ENCODE data around the gene REXO5. TPM values are rescaled to one million over a fixed set of nuclear protein-coding genes. Genes with fewer than 3 reads are reported as not detected.

Gene REXO5
- total RNA-seq, 2 donors from 2014 or later: 0.98 to 5.2 TPM

- Histone ChIP-seq H3K36me3 (peaks cover 5% of the 10 kb centered on the region), H3K27me3 (no peaks in the 10 kb centered on the region), H3K4me3 (no peak overlapping the region), H3K27ac (peak overlapping the region; percentile 23 to 92), H3K4me1 (peaks cover 0 to 63% of the 10 kb centered on the region in 2 donors), H3K9me3 (no peaks in the 10 kb centered on the region)
- no peak for DNase-seq (ENCODE audit: low spot score)
- no peak for TF ChIP-seq CTCF (IDR thresholded peaks at IDR 0.05)
Observed at GRCh38 chr16:20853143-20853542, 46.8 kb downstream of the REXO5 start.

GRCh38 chr16:20853981-20854620, 47.8 kb downstream of the REXO5 start:
- Histone ChIP-seq H3K9me3 (no peaks in the 10 kb centered on the region), H3K27ac (peak overlapping the region; percentile 23 to 92), H3K4me1 (peaks cover 0 to 65% of the 10 kb centered on the region in 2 donors), H3K36me3 (peaks cover 7% of the 10 kb centered on the region), H3K27me3 (no peaks in the 10 kb centered on the region), H3K4me3 (no peak overlapping the region)
- TF ChIP-seq CTCF (IDR thresholded peaks at IDR 0.05): no peak
- DNase-seq (ENCODE audit: low spot score): no peak

- Histone ChIP-seq H3K4me1 (peaks cover 0 to 69% of the 10 kb centered on the region in 2 donors), H3K27me3 (no peaks in the 10 kb centered on the region), H3K4me3 (no peak overlapping the region), H3K27ac (no peak overlapping the region), H3K36me3 (peaks cover 15% of the 10 kb centered on the region), H3K9me3 (no peaks in the 10 kb centered on the region)
- TF ChIP-seq CTCF (IDR thresholded peaks at IDR 0.05): no peak
- no peak for DNase-seq (ENCODE audit: low spot score)
Observed at GRCh38 chr16:20854963-20855362, 48.6 kb downstream of the REXO5 start.

- H3K9me3 ChIP-seq: no peaks in the 10 kb centered on the region
- H3K27me3 ChIP-seq: no peaks in the 10 kb centered on the region
- no peak for DNase-seq (ENCODE audit: low spot score)
- no peak overlapping the region for H3K27ac ChIP-seq
- H3K4me3 ChIP-seq: no peak overlapping the region
- peaks cover 0 to 56% of the 10 kb centered on the region in 2 donors for H3K4me1 ChIP-seq
- H3K36me3 ChIP-seq: peaks cover 36% of the 10 kb centered on the region
- TF ChIP-seq CTCF (IDR thresholded peaks at IDR 0.05): no peak
Observed at GRCh38 chr16:20857281-20857680, 51.0 kb downstream of the REXO5 start.

GRCh38 chr16:20859229-20859628, 52.9 kb downstream of the REXO5 start:
- H3K4me3 ChIP-seq: no peak overlapping the region
- H3K9me3 ChIP-seq: no peaks in the 10 kb centered on the region
- H3K27me3 ChIP-seq: no peaks in the 10 kb centered on the region
- DNase-seq (ENCODE audit: low spot score): no peak
- peaks cover 38% of the 10 kb centered on the region for H3K36me3 ChIP-seq
- peak overlapping the region in 1 of 2 donors; percentile 11 for H3K27ac ChIP-seq
- no peak for TF ChIP-seq CTCF (IDR thresholded peaks at IDR 0.05)
- H3K4me1 ChIP-seq: peaks cover 0 to 37% of the 10 kb centered on the region in 2 donors

- Histone ChIP-seq H3K4me3 (no peak overlapping the region), H3K36me3 (peaks cover 38% of the 10 kb centered on the region), H3K27me3 (no peaks in the 10 kb centered on the region), H3K27ac (peak overlapping the region; percentile 9 to 11), H3K4me1 (peaks cover 0 to 36% of the 10 kb centered on the region in 2 donors), H3K9me3 (no peaks in the 10 kb centered on the region)
- DNase-seq (ENCODE audit: low spot score): no peak
- no peak for TF ChIP-seq CTCF (IDR thresholded peaks at IDR 0.05)
Observed at GRCh38 chr16:20859699-20860098, 53.4 kb downstream of the REXO5 start.

Measured in right atrium auricular region (tissue), 2 donors.